Colonic mucosa (tissue), 4 donors: ENCODE measurements around the gene CWH43. TPM values are rescaled to one million over a fixed set of nuclear protein-coding genes. Genes with fewer than 3 reads are reported as not detected.

Experiments
- DNase-seq: peaks from one replicate; pipeline ENCODE4 v3.0.0-alpha.2; 2020
- H3K27ac ChIP-seq: fragments of 200-600 bp; one replicate; pipeline ENCODE4 v1.8.0; 2021
- H3K27me3 ChIP-seq: fragments of 200-600 bp; one replicate; pipeline ENCODE4 v1.8.0; 2021
- H3K36me3 ChIP-seq: fragments of 200-600 bp; one replicate; pipeline ENCODE4 v1.8.0; 2021
- H3K4me1 ChIP-seq: fragments of 200-600 bp; one replicate; pipeline ENCODE4 v1.8.0; 2021; ENCODE audit warnings: mild to moderate bottlenecking
- H3K4me3 ChIP-seq: fragments of 200-600 bp; one replicate; pipeline ENCODE4 v1.8.0; 2021
- H3K9ac ChIP-seq, 2 donors: one replicate each; pipeline ENCODE4 v1.7.0; 2013; ENCODE audit warnings: control low read depth in 2 of 2, low read depth in 2 of 2, low read length in 2 of 2
- H3K9me3 ChIP-seq: fragments of 200-600 bp; one replicate; pipeline ENCODE4 v1.8.0; 2021
- CTCF ChIP-seq: fragments of 200-600 bp; IDR thresholded peaks from one replicate; pipeline ENCODE4 v1.8.0; 2022; ENCODE audit warnings: antibody characterized with exemption, mild to moderate bottlenecking
- intact Hi-C: fragments of 100-400 bp; cut with DNase I; formaldehyde crosslinking; loops from one replicate; pipeline ENCODE4 v1.14.1; 2022
- total RNA-seq, 2 donors: library from RNA; stranded (reverse); fragmentation: NEBNext Ultra II Directional in 1 of 2; extraction: Animal tissue kit (Norgen Biotek cat#: 25700) in 1 of 2; gene quantifications; one replicate each; pipeline ENCODE4 v1.2.1, GENCODE V29; 2021
- donor health status: healthy.
- donor health status: DM: no; HTN: no; CAD: no.
- donor health status: DM: no; HTN: no; CAD: no.

The CWH43 gene
- total RNA-seq: 10 to 100 TPM; 18.2 to 29.9 TPM

DNA sequence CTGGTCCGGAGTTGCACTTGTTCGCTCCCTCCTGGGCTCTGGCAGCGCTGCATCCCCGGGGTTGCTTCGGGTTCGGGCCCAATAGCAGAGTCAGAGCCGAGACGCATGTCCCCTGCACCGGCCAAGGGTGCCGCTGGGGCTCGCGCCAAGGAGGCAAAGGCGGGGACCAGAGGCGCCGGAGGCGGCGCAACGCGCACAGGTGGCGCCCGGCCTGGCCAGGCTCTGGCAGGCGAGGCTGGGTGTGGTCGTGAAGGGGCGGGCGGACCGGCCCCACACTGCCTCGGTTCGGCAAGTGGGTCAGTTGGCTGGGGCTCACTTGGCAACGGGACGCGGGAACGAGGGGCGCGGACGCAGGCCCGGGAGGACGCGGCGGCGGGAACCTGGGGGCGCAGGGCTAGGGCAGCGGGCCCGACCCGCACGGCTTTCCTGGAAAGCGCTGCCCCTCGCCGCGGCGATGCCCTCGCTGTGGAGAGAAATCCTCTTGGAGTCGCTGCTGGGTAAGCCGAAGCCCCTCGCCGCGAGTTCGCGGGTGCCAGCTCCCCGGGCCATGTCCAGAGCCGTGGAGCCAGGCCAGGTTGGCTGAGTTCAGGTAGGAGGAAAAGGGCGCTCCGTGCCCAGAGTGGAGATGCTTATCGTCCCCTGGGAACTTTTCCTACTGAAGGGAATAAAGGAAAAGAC, at the start of gene CWH43:
Gene CWH43, plus strand, starts transcription at position 300 of the 678 bp plus-strand sequence. Its CDS starts 155 bp downstream, at position 455.
- H3K4me1 ChIP-seq: no peaks in the 10 kb centered on the region
- peak within 1 kb of the TSS; percentile 45 for H3K4me3 ChIP-seq
- H3K27me3 ChIP-seq: no peaks in the 10 kb centered on the region
- no peak for TF ChIP-seq CTCF
- no peaks in the 10 kb centered on the region for H3K36me3 ChIP-seq
- DNase-seq: peak; percentile 78
- no peaks in the 10 kb centered on the region for H3K9me3 ChIP-seq
- peak within 1 kb of the TSS; percentile 65 for H3K27ac ChIP-seq
- H3K9ac ChIP-seq: peak within 1 kb of the TSS; percentile 53 to 66
- intact Hi-C loops: no loop called here

GRCh38 chr4:48937033-48937432, 49.0 kb upstream of the CWH43 start:
- Histone ChIP-seq H3K9me3 (no peaks in the 10 kb centered on the region), H3K4me3 (no peak overlapping the region), H3K27me3 (no peaks in the 10 kb centered on the region), H3K4me1 (no peaks in the 10 kb centered on the region), H3K9ac (no peak overlapping the region), H3K36me3 (no peaks in the 10 kb centered on the region), H3K27ac (no peak overlapping the region)
- no peak for TF ChIP-seq CTCF
- intact Hi-C loops: no loop called here
- DNase-seq: no peak

DNA sequence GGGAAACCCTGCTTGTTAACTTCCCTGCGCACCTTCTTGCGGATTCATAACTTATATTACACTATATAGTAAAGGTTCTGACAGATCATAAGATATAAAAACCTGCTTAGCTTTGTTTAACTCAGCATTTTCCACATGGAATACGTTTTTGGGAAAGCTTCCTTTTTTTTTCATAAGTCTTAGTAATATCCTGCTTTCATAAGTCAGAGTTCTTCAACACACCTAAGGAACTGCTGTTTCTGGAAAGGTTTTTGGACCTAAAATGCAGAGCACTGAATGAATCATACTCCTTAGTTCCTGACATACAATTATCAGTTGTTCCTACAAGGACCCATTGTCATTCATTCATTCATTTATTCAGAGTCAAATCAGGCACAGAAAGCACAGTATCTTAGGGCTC, 47.2 kb upstream of the CWH43 start:
- no peaks in the 10 kb centered on the region for H3K27me3 ChIP-seq
- TF ChIP-seq CTCF: no peak
- H3K9me3 ChIP-seq: no peaks in the 10 kb centered on the region
- H3K9ac ChIP-seq: no peak overlapping the region
- H3K4me1 ChIP-seq: no peaks in the 10 kb centered on the region
- H3K4me3 ChIP-seq: no peak overlapping the region
- no peak for DNase-seq
- intact Hi-C loops: no loop called here
- H3K36me3 ChIP-seq: no peaks in the 10 kb centered on the region
- H3K27ac ChIP-seq: no peak overlapping the region

DNA sequence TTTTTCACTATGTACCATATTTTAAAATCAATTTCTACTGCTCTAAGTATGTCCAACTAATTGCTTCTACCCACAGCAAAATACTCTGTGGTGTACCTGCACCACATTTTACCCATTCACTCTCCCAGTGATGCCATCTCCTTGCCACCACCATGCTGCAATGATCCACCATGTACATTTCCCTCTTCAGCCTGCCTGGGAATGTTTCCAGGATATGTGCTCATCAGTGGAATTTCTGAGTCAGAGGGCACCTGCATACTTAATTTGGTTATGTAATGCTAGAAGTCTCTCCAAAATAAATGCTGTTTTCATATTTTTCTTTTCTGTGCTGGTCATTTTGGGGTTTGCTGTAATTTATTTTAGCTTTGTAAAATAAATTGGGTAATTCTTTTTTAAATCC, 46.3 kb upstream of the CWH43 start:
- no peak for DNase-seq
- Histone ChIP-seq H3K9me3 (no peaks in the 10 kb centered on the region), H3K27ac (no peak overlapping the region), H3K9ac (no peak overlapping the region), H3K36me3 (no peaks in the 10 kb centered on the region), H3K27me3 (no peaks in the 10 kb centered on the region), H3K4me1 (no peaks in the 10 kb centered on the region), H3K4me3 (no peak overlapping the region)
- no peak for TF ChIP-seq CTCF
- intact Hi-C loops: no loop called here

- no peaks in the 10 kb centered on the region for H3K9me3 ChIP-seq
- no peak overlapping the region for H3K4me3 ChIP-seq
- DNase-seq: no peak
- H3K4me1 ChIP-seq: no peaks in the 10 kb centered on the region
- H3K36me3 ChIP-seq: no peaks in the 10 kb centered on the region
- H3K27me3 ChIP-seq: no peaks in the 10 kb centered on the region
- no peak for TF ChIP-seq CTCF
- H3K27ac ChIP-seq: no peak overlapping the region
- intact Hi-C loops: no loop called here
- H3K9ac ChIP-seq: no peak overlapping the region
These were observed 42.7 kb upstream of the CWH43 start for GRCh38 chr4:48943387-48943786.
